Superior temporal gyrus (tissue), 1 donor: ENCODE measurements around the gene DCTN2.
A peak's percentile ranks its signal among the peaks of the same experiment; 100 is the strongest.

Source experiments
- DNase-seq: peaks from one replicate; pipeline ENCODE4 v3.0.0-alpha.2; 2016; ENCODE audit errors: extremely low spot score

The DCTN2 gene

DNA sequence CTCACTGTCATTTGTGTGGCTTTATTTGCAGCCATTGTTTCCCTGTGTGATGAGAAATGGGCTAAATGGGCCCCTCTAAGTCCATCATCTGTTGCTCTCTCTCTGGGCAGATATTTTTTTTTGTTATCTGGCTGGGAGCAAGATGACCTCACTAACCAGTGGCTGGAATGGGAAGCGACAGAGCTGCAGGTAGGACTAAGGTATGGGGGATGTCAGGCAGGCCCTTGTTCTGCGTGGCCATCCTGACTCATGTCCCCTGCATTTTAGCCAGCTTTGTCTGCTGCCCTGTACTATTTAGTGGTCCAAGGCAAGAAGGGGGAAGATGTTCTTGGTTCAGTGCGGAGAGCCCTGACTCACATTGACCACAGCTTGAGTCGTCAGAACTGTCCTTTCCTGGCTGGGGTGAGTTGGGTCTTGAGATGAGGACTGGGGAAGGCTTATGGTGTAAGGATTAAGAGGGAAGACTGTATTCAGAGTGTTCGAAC is 57.8 kb downstream of the DCTN2 start:
- no peak for DNase-seq

DNA sequence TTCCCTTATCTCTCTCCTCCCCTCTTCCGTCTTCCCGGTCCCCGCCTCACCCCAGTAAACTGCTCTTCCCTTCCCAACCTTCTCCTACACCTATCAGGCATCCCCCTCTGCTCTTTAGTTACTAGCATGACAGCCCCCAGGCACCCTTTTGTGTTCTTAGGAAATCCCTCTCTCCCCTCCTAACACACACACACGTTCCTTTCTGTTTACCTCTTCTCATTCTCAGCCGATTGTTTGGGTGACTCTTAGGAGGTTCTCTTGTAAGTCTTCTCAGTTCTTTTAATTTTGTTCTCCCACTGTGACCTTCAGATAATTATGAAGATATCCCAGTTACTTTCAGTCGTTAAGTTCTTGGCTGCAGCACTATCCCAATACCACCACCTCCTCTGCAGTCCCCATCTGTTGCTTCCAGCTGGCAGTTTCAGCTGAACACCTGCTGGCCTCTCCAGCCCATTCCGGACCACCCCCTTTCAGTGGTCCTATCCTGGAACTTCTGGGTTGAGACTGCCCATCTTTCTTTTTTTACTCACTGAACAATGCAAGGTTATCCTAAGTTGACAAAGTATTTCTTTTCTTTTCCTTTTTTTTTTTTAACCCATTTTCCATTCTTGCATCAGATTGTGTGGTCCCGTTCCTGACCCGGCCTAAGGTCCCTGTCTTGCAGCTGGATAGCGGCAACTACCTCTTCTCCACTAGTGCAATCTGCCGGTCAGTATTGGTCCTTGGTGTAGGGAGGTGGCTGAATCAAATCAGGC is 58.4 kb downstream of the DCTN2 start:
- no peak for DNase-seq

DNA sequence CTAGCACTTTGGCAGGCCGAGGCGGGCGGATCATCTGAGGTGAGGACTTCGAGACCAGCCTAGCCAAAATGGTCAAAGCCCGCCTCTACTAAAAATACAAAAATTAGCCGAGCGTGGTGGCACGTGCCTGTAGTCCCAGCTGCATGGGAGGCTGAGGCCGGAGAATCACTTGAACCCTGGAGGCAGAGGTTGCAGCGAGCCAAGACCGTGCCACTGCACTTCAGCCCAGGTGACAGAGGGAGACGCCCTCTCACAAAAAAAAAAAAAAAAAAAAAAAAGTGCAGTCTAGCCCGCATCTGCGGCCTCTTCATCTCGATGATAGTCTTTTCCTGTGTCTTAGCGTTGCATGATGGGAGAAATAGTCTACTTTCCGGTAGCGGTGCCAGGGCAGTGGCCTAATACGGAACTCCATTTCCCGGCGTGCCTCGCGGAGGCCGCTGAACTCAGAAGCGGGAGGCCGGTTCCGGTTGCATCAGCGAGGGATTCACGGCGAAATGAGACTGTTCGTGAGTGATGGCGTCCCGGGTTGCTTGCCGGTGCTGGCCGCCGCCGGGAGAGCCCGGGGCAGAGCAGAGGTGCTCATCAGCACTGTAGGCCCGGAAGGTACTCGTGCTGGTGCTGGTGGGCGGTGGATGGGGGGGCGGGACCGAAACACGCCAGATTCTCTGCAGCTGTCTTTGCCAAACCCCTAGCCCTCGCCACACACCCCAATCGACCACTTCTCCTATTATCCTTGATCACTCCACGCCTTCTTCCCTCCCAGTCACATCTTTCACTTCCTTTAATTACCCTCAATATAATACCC is 59.2 kb downstream of the DCTN2 start, which contains the start of gene MARS1:
Gene MARS1, plus strand, starts transcription at position 472 of the 805 bp plus-strand sequence. Its CDS starts 23 bp downstream, at position 495.
- DNase-seq = peak; percentile 99

DNA sequence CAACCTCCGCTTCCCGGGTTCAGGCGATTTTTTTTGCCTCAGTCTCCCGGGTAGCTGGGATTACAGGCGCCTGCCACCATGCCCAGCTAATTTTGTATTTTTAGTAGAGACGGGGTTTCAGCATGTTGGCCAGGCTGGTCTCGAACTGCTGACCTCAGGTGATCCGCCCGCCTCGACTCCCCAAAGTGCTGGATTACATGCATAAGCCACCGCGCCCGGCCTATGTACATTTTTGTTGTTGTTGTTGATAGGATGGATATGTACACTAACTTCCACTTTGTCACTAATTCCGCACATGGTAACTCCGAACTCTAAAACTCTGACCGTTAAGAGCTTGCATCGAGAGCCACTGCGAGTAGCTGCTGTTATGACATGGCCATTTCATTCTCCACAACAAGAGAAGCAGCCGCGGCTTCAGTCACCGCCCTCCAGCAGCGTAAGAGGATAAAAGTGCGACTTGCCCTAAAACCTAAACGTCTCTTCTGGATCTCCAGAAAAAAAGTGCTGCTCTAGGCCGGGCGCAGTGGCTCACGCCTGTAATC is 59.9 kb downstream of the DCTN2 start:
- no peak for DNase-seq

DNA sequence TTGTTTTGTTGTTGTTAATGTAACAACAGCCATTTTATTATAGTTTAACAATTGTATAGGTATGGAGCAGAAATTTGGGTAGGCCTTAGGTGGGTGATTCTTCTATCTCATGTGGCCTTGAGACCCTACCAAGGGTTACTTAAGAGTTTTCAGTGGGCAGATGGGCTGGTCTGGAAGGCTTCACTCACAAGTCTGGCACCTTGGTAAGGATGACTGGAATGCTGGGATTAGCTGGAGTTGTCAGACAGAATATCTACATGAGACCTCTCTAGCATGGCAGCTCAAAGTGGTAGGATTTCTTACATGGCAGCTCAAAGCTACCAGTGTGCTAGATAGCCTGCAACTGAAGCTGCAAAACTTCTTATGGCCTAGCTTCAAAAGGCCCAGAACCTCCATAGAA is 61.3 kb downstream of the DCTN2 start:
- DNase-seq = no peak

DNA sequence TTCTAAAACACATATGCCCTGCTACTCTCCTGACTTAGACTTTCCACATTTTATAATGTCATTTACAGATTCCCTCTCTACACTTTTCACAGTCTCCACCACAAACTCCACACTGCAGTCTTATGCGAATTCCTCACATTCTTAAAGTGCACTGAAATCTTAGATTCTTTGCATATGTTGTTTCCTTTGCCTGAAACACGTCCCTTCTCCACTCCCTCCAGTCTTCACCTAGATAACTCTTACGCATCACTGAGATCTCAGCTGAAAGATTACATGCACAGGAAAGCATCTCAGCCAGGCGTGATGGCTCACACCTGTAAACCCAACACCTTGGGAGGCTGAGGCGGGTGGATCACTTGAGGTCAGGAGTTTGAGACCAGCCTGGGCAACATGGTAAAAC is 63.5 kb downstream of the DCTN2 start:
- no peak for DNase-seq

DNA sequence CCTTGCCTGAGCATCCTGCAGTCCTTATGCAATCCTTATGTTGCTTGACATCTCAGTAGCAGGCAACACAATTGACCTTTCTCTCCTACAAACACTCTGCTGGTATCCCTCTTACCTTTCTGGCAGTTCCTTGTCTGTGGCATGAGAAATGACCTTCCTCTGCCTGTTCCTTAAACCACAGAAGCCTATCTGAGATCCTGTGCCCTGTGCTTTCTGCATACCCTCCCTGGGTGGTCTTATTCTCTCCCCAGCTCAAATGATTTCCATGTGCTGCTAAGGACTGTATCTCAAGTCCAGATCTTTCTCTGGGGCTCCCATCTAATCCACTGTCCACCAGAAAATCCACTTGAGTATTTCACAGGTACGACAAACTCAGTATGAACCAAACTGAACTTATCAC is 65.3 kb downstream of the DCTN2 start:
- no peak for DNase-seq
